HCT116 (cell line): ENCODE measurements around the gene GAL3ST2. TPM values are rescaled to one million over a fixed set of nuclear protein-coding genes. Genes with fewer than 3 reads are reported as not detected.

Experiments
- ATAC-seq: fragments of 200-7000 bp; cut with Tn5 transposase; 2 replicates; pipeline ENCODE4 v1.9.1; 2020; ENCODE audit warnings: mild to moderate bottlenecking, moderate library complexity
- BruUV-seq: library from RNA; stranded (reverse); fragments of 400-500 nt; replicated peaks from 2 replicates; lab custom pipeline; 2021; lab: Mats Ljungman, UMichigan
- CTCF ChIA-PET: fragments of 300-600 bp; sonication (Branson Sonifier 250); formaldehyde crosslinking; loops from one replicate; lab custom pipeline; 2021; ENCODE audit warnings: antibody characterized with exemption; lab: Charles Lee
- POLR2A ChIA-PET: fragments of 300-600, 350-600 bp; sonication (Branson Sonifier 250); formaldehyde crosslinking; loops from one replicate; lab custom pipeline; 2021; ENCODE audit warnings: antibody characterized with exemption; lab: Charles Lee
- RAD21 ChIA-PET, 2 experiments: fragments of 300-600 bp; sonication (Branson Sonifier 250); formaldehyde crosslinking; loops; one replicate each; lab custom pipeline; 2023; ENCODE audit warnings: low total read pairs in 2 of 2; ENCODE audit not compliant: uncharacterized antibody in 2 of 2, unreplicated experiment in 2 of 2, low non-redundant PET in 1 of 2; lab: Charles Lee
- DNase-seq: peaks from one replicate; pipeline ENCODE4 v3.0.0-alpha.2; 2010; ENCODE audit warnings: low read depth, low spot score
- H2AFZ ChIP-seq: fragments of 200-600 bp; shearing (Covaris generic), sonication (generic); 2 replicates; pipeline ENCODE4 v1.6.1; 2017; ENCODE audit warnings: low read depth, mixed run types, mixed read lengths, antibody characterized with exemption, low read length; ENCODE audit not compliant: poor library complexity, severe bottlenecking
- H3K27ac ChIP-seq: 2 replicates; pipeline ENCODE4 v1.5.1; 2012; ENCODE audit warnings: low read depth, low read length
- H3K27me3 ChIP-seq: fragments of 200-600 bp; sonication (generic); 2 replicates; pipeline ENCODE4 v1.6.1; 2016; ENCODE audit warnings: mixed run types, low read length, mixed read lengths; ENCODE audit not compliant: insufficient read depth
- H3K36me3 ChIP-seq, 2 experiments: fragments of 200-500 bp in 1 of 2; fragments of 200-600 bp in 1 of 2; sonication (Bioruptor generic) in 1 of 2; sonication (generic) in 1 of 2; 2 replicates each; pipeline versions ENCODE4 v1.5.1 to v1.6.1; 2014 to 2016; ENCODE audit warnings: low read length in 2 of 2, inconsistent platforms in 1 of 2, mixed read lengths in 1 of 2, mixed run types in 1 of 2; ENCODE audit not compliant: insufficient read depth in 2 of 2, control insufficient read depth in 1 of 2
- H3K4me1 ChIP-seq, 2 experiments: fragments of 200-600 bp in 1 of 2; sonication (generic) in 1 of 2; 2 replicates each; pipeline versions ENCODE4 v1.5.1 to v1.6.1; 2012 to 2017; ENCODE audit warnings: low read length in 2 of 2, inconsistent platforms in 1 of 2, mild to moderate bottlenecking in 1 of 2, mixed read lengths in 1 of 2, mixed run types in 1 of 2, moderate library complexity in 1 of 2; ENCODE audit not compliant: insufficient read depth in 2 of 2, control insufficient read depth in 1 of 2
- H3K4me2 ChIP-seq: fragments of 200-600 bp; sonication (generic); 2 replicates; pipeline ENCODE4 v1.6.1; 2017; ENCODE audit warnings: mixed run types, low read length, mixed read lengths
- H3K4me3 ChIP-seq, 2 experiments: fragments of 200-600 bp in 1 of 2; sonication (generic) in 1 of 2; replicated peaks in 1 of 2; 2 replicates each; pipeline ENCODE4 v1.5.1; 2011 to 2016; ENCODE audit warnings: low read length in 2 of 2, control low read depth in 1 of 2, low read depth in 1 of 2, mild to moderate bottlenecking in 1 of 2, mixed read lengths in 1 of 2, mixed run types in 1 of 2
- H3K79me2 ChIP-seq: fragments of 200-600 bp; sonication (generic); 2 replicates; pipeline ENCODE4 v1.6.1; 2017; ENCODE audit warnings: mild to moderate bottlenecking, mixed run types, low read length, moderate library complexity, mixed read lengths; ENCODE audit not compliant: insufficient read depth
- H3K9ac ChIP-seq: fragments of 200-600 bp; sonication (generic); 2 replicates; pipeline ENCODE4 v1.6.1; 2016; ENCODE audit warnings: low read length, mixed read lengths
- H3K9me2 ChIP-seq: fragments of 200-600 bp; sonication (generic), shearing (Covaris generic); 2 replicates; pipeline ENCODE4 v1.6.1; 2017; ENCODE audit warnings: mixed run types, mild to moderate bottlenecking, moderate library complexity; ENCODE audit not compliant: insufficient read depth
- H3K9me3 ChIP-seq, 2 experiments: fragments of 200-500 bp in 1 of 2; fragments of 200-600 bp in 1 of 2; sonication (Bioruptor generic) in 1 of 2; sonication (generic) in 1 of 2; 2 replicates each; pipeline ENCODE4 v1.6.1; 2014 to 2017; ENCODE audit warnings: low read length in 2 of 2, mixed read lengths in 2 of 2, inconsistent platforms in 1 of 2, low read depth in 1 of 2, mild to moderate bottlenecking in 1 of 2, mixed run types in 1 of 2, moderate library complexity in 1 of 2; ENCODE audit not compliant: control insufficient read depth in 1 of 2, insufficient read depth in 1 of 2
- H4K20me1 ChIP-seq: fragments of 200-600 bp; sonication (generic), shearing (Covaris generic); 2 replicates; pipeline ENCODE4 v1.6.1; 2017; ENCODE audit warnings: mixed run types, mild to moderate bottlenecking, moderate library complexity; ENCODE audit not compliant: insufficient read depth
- CBX3 ChIP-seq: IDR thresholded peaks from 2 replicates; pipeline ENCODE4 v1.6.1; 2012; ENCODE audit warnings: low read depth
- CEBPB ChIP-seq: IDR thresholded peaks from 2 replicates; pipeline ENCODE4 v1.6.1; 2012; ENCODE audit warnings: low read depth
- RAD21 ChIP-seq: IDR thresholded peaks from 2 replicates; pipeline ENCODE4 v1.6.1; 2012; ENCODE audit warnings: low read depth, mild to moderate bottlenecking
- YY1 ChIP-seq: IDR thresholded peaks from 2 replicates; pipeline ENCODE4 v1.6.1; 2011; ENCODE audit warnings: low read length, low read depth, moderate library complexity, mild to moderate bottlenecking; ENCODE audit not compliant: insufficient replicate concordance; ENCODE audit errors: extremely low read depth
- ZFX ChIP-seq: fragments of 450-650 bp; IDR thresholded peaks from 2 replicates; pipeline ENCODE4 v1.6.1; 2017
- intact Hi-C: fragments of 100-400 bp; cut with micrococcal nuclease; formaldehyde crosslinking; loops from 2 replicates; pipeline ENCODE4 v1.10.0; 2022
- total RNA-seq: library from RNA; stranded (reverse); gene quantifications from one replicate; pipeline ENCODE4 v1.2.1, GENCODE V29; 2021; ENCODE audit not compliant: unreplicated experiment

Gene GAL3ST2
- total RNA-seq, 1 experiment from 2014 or later = 0.44 TPM

DNA sequence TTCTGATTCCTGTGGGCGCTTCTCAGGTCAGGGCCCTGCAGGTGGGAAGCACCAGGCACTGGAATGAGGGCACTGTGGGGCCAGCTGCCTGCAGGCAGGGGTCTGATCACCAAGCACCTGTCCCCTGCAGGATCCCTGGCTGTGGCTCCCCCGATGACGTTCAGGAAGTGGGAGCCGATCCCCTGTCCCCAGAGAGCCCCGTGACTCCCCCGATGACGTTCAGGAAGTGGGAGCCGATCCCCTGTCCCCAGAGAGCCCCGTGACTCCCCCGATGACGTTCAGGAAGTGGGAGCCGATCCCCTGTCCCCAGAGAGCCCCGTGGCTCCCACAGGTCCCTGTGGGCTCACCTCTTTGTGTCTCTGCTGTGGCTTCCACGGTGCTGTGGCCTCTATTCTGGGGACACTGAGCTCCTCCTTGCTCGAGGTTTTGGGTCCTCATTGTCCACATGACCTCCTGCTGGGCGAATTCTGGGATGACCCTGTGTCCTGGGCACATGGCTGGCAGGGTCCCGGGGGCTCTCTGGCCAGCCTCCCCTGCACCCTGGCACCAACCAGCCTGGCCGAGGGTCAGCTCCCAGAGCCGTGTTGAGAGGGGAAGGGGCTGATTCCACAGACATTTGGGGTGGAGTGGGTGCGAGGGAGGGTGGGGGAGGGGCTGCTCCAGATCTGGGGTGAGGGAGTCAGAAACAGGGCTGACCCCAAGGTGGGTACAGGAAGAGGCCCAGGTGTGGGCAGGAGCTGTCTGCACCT lies 37.2 kb downstream of the GAL3ST2 start:
- TF ChIP-seq YY1 = no peak
- no peak overlapping the region for H2AFZ ChIP-seq
- ChIA-PET POLR2A (no interaction called here), RAD21 (no interaction called here), CTCF (no interaction called here)
- H3K36me3 ChIP-seq = no peaks in the 10 kb centered on the region
- no peaks in the 10 kb centered on the region for H3K9me2 ChIP-seq
- no peaks in the 10 kb centered on the region for H3K4me1 ChIP-seq
- H3K79me2 ChIP-seq = no peaks in the 10 kb centered on the region
- intact Hi-C loops = no loop called here
- DNase-seq (no peak), ATAC-seq (no peak)
- no peak overlapping the region for H3K4me2 ChIP-seq
- no peak overlapping the region for H3K9ac ChIP-seq
- no peaks in the 10 kb centered on the region for H3K27me3 ChIP-seq
- BruUV-seq = no TSS peak
- no peak overlapping the region for H3K4me3 ChIP-seq
- H4K20me1 ChIP-seq = no peaks in the 10 kb centered on the region
- no peak overlapping the region for H3K27ac ChIP-seq
- H3K9me3 ChIP-seq = no peaks in the 10 kb centered on the region

DNA sequence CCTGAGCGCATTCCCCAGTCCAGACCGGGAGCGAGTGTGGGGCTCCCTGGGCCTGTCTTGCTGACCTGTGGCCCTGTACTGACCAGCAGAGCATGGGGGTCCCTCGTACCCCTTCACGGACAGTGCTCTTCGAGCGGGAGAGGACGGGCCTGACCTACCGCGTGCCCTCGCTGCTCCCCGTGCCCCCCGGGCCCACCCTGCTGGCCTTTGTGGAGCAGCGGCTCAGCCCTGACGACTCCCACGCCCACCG lies 37.7 kb downstream of the GAL3ST2 start:
- H2AFZ ChIP-seq = no peak overlapping the region
- H3K4me1 ChIP-seq = no peaks in the 10 kb centered on the region
- DNase-seq (no peak), ATAC-seq (no peak)
- intact Hi-C loops = no loop called here
- no peak overlapping the region for H3K4me2 ChIP-seq
- CTCF ChIA-PET = no interaction called here
- H4K20me1 ChIP-seq = no peaks in the 10 kb centered on the region
- no peaks in the 10 kb centered on the region for H3K27me3 ChIP-seq
- no peak overlapping the region for H3K27ac ChIP-seq
- no TSS peak for BruUV-seq
- no peaks in the 10 kb centered on the region for H3K36me3 ChIP-seq
- H3K79me2 ChIP-seq = no peaks in the 10 kb centered on the region
- TF ChIP-seq CEBPB (no peak), CBX3 (no peak), RAD21 (no peak), ZFX (no peak)
- POLR2A ChIA-PET = no interaction called here
- H3K9me2 ChIP-seq = no peaks in the 10 kb centered on the region
- RAD21 ChIA-PET = no interaction called here
- no peaks in the 10 kb centered on the region for H3K9me3 ChIP-seq
- no peak overlapping the region for H3K4me3 ChIP-seq
- no peak overlapping the region for H3K9ac ChIP-seq
